LNCaP clone FGC (cell line): ENCODE data around the gene C1QL2.

ENCODE experiments used
- DNase-seq: peaks from one replicate; pipeline ENCODE4 v3.0.0-alpha.2; 2011; ENCODE audit warnings: low read depth
- H3K4me3 ChIP-seq: 2 replicates; pipeline ENCODE4 v1.5.1; 2011; ENCODE audit warnings: mild to moderate bottlenecking, low read depth, low read length, control low read depth
- TF ChIP-seq, protein P1 (sequence below): IDR thresholded peaks from 2 replicates; pipeline ENCODE4 v1.5.1; 2012; ENCODE audit warnings: mild to moderate bottlenecking; ENCODE audit not compliant: control insufficient read depth, insufficient read depth; ENCODE audit errors: extremely low read depth

Gene C1QL2

DNA sequence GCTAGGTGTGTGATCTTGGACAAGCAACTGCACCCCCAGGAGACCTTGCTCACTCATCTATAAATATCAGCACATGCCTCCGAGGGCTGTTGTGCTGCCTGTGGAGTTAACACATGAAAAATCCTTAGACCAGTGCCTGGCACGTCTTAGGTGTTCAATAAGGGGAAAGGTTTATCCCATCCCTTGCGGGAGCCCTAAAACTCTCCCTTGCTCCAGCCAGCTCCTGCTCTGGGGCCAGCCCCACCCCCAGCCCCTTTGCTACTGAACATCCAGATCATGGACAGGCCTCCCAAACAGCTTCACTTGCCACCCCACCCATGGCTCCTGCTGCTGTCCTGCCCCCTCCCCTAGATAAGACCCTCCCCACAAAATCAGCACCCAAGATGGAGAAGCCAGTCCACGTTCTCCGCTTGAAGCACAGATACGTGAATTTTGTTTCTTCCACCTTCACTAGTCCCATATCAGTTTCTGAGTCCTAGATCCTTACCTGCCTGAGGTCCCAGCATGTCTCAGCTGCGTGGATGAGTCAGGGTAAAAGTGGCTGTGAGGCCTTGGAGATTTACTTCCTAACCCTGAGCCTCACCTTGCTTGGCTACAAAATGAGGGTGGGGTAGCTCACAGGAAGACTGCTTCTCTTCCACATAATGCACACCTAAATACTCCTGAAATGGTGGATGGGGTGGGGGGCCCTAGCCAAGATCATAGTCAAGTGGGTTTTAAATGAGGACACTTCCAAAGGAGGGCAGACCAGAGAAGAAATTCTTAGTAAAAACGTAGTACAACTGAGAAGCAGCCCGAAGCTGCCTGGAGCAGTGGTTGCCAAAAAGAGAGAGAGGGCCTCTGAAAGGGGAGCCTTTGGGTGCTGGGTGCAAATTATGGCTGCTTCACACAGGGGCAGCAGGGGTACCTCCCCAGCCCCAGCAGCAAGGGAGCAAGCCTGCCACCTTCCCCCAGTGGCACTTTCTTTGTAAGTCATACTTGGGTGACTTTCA is 40.4 kb downstream of the C1QL2 start:
- no peak overlapping the region for H3K4me3 ChIP-seq
- TF ChIP-seq, protein P1, sequence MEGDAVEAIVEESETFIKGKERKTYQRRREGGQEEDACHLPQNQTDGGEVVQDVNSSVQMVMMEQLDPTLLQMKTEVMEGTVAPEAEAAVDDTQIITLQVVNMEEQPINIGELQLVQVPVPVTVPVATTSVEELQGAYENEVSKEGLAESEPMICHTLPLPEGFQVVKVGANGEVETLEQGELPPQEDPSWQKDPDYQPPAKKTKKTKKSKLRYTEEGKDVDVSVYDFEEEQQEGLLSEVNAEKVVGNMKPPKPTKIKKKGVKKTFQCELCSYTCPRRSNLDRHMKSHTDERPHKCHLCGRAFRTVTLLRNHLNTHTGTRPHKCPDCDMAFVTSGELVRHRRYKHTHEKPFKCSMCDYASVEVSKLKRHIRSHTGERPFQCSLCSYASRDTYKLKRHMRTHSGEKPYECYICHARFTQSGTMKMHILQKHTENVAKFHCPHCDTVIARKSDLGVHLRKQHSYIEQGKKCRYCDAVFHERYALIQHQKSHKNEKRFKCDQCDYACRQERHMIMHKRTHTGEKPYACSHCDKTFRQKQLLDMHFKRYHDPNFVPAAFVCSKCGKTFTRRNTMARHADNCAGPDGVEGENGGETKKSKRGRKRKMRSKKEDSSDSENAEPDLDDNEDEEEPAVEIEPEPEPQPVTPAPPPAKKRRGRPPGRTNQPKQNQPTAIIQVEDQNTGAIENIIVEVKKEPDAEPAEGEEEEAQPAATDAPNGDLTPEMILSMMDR = no peak
- no peak for DNase-seq

DNA sequence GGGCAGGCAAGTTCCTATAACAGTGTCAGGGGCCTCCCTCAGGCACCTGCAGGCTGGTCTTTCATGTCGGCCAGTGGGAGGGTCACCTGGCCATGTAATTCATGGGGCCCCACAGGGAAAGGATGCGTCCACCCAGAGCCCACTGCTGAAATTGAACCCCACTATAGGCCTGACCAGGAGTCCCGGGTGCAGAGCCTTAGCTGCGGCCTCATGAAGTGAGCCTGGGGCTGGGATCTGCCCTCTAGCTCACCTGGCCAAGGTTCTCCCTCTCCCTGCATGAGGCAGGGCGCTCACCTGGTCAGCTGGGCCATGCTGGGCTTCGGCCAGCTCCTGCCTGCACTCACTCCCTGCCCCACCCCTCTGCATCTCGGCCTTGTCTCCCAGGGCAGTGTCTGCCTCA is 41.1 kb downstream of the C1QL2 start:
- DNase-seq = no peak
- TF ChIP-seq, protein P1 = no peak
- no peak overlapping the region for H3K4me3 ChIP-seq

DNA sequence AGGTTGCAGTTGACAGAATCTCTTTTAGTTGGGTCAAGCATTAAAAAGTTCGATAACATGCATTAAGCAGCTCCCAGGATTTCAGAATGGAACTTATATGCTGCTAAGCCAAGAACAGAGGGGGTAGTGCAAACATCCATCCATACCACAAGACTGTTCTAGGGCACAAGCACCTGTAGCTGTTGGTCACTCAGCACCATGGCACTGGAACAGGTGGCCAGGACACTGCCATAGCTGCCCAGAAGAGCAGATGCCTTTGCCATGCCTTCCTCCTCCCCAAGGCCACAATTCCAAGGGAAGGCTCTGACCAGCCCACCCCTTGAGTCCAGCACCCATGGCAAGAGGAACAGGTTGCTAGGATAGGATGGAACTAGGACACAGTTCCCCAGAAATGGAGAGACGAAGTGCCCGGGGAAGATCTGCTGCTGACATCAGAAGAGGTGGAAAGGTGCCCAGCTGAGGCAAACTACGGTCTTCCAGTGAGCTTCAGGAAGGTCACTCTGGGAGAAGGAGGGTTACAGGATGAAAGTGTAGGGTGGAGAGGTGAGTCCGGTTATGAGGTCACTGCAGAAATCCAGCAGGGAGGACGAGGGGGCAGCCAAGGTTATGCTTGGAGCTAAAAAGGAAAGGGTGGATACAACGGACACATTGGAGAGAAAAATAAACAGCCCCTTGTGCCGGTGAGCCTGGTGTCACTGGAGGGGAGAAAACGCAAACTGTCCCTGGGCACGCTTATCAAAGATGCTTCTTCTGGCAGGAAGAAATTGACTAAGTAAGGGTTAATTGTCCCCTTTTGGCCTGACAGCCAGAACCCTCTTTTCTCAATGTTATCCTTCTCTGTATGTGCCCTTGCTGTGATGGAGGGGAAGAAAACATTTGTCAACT is 41.9 kb downstream of the C1QL2 start:
- no peak for DNase-seq
- no peak overlapping the region for H3K4me3 ChIP-seq
- TF ChIP-seq, protein P1 = no peak

DNA sequence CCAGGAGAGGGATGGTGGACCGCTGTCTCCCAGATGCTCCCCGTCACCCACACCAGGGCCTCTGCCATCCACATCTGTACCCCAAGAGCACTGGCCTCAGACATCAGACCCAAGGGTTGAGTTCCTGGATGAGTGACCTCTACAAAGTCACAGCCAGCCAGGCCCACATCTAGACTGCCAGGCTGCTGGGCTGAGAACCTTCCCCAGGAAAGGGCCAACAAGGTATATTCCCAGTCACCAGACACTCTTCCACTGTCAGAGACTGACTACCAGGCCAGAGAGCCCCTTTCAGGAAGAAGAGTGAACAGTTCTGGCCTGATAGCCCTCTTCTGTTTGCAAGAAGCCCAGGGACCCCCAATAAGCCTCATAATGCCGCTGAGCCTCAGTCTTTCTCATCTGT is 44.3 kb downstream of the C1QL2 start:
- TF ChIP-seq, protein P1 = no peak
- DNase-seq = no peak
- H3K4me3 ChIP-seq = no peak overlapping the region

DNA sequence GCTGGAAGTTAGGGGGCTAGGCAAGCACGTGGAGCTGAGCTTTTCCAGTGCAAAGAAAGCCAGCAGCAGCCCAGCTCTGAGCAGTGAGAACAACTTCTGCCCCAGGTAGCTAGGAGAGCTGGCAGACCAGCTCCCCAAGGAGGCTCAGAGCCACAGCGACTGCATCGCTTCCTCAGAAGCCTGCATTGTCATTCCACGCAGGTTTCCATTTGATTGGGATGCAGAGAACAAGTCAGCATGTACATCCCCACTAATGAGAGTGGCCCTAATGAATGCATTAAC is 45.1 kb downstream of the C1QL2 start:
- DNase-seq = no peak
- TF ChIP-seq, protein P1 = no peak

DNA sequence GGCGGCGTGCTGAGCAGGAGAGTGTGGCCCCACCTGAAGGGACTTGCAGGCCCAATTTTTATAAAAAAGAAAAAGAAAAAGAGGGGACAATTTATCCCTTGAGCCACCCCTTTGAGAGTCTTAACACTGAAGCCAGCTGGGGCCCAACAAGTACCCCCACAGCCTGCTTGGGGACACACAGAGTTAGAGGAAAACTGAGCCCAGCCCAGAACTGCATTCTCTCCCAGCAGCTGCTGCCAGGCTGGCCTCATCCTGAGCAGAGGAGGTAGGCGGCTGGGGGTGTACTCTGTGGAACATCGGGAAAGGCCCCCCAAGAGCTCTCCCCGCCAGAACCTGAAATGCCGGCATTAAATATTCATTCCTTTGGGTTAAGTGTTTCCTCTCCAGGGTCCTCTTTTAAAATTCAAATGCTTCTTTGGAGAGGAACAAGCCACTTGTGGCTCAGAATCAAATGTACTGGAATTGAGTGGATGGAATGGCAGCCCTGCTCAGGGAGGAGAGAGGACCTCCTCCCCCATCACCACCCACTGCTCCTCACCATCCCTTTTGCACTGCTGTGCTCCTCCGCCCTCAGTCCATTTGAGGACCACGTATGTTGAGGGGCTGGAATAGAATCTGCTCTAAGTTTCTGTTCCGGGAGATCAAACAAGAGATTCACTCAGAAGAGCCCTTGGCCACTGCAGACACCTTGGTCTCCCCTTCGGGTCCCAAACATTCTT is 45.6 kb downstream of the C1QL2 start:
- TF ChIP-seq, protein P1 = no peak

More for the DNA sequence above, 45.1 kb downstream of the C1QL2 start:
- H3K4me3 ChIP-seq = no peak overlapping the region

More for the DNA sequence above, 45.6 kb downstream of the C1QL2 start:
- H3K4me3 ChIP-seq = no peak overlapping the region
- DNase-seq = no peak
